NB4 (cell line): ENCODE measurements around the gene RCOR1.

Experiments used
- DNase-seq: peaks from one replicate; pipeline ENCODE4 v3.0.0; 2010; ENCODE audit warnings: low read depth
- H3K4me3 ChIP-seq: one replicate; pipeline ENCODE4 v1.5.1; 2011; ENCODE audit warnings: mild to moderate bottlenecking, low read depth, low read length, moderate library complexity
- CTCF ChIP-seq: IDR thresholded peaks from one replicate; pipeline ENCODE4 v1.5.1; 2012; ENCODE audit warnings: low read depth, low read length
- MAX ChIP-seq: IDR thresholded peaks from 2 replicates; pipeline ENCODE4 v1.6.1; 2011; ENCODE audit warnings: low read depth, low read length
- MYC ChIP-seq: IDR thresholded peaks from 2 replicates; pipeline ENCODE4 v1.6.1; 2011; ENCODE audit warnings: low read depth, low read length
- POLR2A ChIP-seq: IDR thresholded peaks from 2 replicates; pipeline ENCODE4 v1.6.1; 2011; ENCODE audit warnings: mild to moderate bottlenecking; ENCODE audit not compliant: insufficient read length; ENCODE audit errors: extremely low read depth

RCOR1 gene

DNA sequence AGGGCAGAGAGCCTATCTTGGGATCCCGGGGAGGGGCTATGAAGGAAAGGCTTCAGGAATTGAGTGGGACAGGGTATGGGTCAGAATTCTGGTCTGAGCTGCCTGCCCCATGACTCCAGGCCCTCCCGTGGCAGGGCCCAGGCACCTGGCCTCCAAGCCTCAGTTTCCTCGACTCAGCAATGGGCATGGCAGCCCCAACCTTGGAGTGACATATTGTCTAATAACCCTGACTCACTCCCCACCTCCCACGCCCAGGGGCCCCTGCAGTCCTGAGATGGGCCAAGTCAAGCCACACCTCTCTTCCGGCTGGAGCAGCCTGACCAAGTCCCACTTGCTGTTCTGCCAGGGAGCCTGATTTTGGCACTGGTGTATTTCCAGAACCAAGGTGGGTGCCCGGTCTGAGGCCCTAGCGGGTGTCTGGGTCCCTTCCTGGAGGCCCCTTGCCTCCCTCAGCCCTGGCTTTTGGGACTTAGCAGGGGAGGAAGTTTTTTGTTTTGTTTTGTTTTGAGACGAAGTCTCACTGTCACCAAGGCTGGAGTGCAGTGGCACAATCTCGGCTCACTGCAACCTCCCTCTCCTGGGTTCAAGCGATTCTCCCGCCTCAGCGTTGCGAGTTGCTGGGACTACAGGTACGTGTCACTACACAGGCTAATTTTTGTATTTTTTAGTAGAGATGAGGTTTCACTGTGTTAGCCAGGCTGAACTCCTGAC, 40.3 kb upstream of the RCOR1 start:
- no peak overlapping the region for H3K4me3 ChIP-seq
- peak; percentile 57 for DNase-seq
- TF ChIP-seq MAX (no peak), CTCF (no peak), POLR2A (no peak), MYC (no peak)

DNA sequence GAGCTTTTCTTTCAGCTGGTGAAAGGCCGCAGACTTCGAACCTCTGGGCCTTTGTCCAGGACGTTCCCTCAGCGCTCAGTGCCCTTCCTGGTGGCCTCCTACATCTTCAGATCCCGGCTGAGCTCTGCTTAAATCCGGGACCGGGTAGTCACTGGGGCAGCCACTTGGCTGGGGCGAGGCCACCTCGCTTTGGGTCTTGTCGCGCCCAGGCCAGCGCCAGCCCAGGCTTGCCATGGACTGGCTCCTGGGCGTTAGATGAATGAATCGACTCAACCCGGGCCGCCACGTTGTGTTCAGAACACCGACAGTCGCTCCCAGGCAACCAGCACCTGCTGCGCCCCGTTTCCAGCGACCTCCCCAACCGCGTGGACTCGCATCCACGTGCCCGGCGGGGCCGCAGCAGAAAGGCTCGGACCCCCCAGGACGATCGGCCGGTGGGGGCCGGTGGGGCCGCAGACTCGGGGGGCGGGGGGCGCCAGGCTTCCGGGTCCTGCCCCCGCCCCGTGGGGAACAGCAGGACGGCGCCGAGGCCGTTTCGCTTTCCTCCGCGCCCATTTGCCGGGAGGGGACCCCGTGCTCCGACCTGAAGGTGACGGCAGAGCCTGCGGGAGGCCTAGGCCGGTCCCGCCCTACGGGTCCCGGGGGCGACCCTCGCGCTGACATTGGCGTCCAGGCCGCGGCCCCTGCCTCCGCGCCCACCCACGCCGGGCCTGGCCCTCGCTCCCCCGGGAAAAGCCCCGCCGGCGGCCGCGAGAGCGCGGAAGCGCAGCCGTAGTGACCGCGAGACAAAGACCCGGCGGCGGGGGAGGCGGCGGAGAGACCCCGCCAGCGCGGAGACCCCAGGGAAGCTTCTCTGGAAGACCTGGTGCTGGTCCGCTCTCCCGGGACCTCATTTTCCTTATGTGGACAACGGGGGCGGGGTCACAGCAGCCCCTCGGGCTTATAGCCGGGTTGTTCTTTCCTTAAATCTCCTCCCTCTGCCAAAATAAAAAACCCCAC, 37.3 kb upstream of the RCOR1 start:
- no peak for TF ChIP-seq POLR2A
- TF ChIP-seq MYC: no peak
- TF ChIP-seq MAX: no peak
- TF ChIP-seq CTCF: no peak
- no peak overlapping the region for H3K4me3 ChIP-seq
- peak; percentile 56 for DNase-seq

DNA sequence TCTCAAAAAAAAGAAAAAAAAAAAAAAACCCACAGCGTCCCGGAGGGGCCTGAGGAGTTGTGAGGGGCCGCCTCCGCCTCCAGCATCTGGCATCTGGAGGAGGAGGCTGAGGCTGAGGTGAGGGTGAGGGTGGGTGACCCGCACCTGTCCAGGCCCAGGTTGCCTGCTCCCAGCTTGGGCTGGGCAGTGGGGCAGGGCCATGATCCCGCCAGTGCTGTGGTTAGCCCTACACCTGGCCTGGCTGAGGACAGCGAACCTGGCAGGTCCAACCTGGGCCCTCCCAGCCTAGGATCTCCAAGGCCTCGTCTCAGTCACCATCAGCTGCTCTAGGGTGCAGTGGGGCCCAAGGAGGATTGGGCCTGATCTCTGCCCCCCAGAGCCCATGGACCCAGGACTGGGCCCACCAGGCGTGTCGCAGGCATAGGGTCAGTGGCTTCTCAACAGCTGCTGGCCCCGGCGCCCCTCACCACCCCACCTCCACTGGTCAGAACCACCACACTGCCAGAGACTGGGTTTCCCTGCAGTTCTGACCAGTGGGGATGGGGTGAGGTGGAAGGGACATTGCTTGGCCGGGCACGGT, 36.3 kb upstream of the RCOR1 start:
- DNase-seq: no peak
- TF ChIP-seq MYC: no peak
- TF ChIP-seq MAX: no peak
- TF ChIP-seq POLR2A: no peak
- no peak for TF ChIP-seq CTCF
- H3K4me3 ChIP-seq: no peak overlapping the region

GRCh38 chr14:102557434-102558226, 34.8 kb upstream of the RCOR1 start:
- DNase-seq: no peak
- TF ChIP-seq MAX (no peak), MYC (no peak), CTCF (no peak), POLR2A (no peak)
- H3K4me3 ChIP-seq: no peak overlapping the region

DNA sequence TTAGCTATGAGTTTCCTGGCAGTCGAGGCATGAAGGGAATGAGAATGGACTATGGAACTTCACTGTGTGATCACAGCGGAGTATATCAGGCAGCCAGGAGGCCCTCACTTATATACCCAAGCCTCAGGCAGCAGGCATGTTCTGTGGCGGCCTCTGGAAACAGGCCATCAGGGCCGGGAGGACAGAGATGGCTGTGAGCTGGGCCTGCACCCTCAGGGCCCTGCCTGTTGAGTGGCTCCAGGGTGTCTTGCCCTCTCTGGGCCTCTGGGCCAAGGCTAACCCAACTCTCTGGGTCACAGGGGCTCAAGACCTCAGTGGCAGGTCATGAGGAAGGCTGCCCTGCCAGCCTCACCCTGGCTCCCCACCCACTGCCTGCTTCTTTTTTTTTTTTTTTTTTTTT, 33.9 kb upstream of the RCOR1 start:
- no peak for DNase-seq
- no peak overlapping the region for H3K4me3 ChIP-seq
- TF ChIP-seq MAX: no peak
- no peak for TF ChIP-seq MYC
- no peak for TF ChIP-seq POLR2A
- TF ChIP-seq CTCF: no peak
